Spleen (tissue), 11 donors: Measurements from ENCODE around the gene CPT1A. TPM values are rescaled to one million over a fixed set of nuclear protein-coding genes. Genes with fewer than 3 reads are reported as not detected.

Experiments used
- DNase-seq: peaks from one replicate; pipeline ENCODE4 v3.0.0-alpha.2; 2020
- H3K27ac ChIP-seq, 8 donors: fragments of 200-600 bp; sonication (generic) in 7 of 8; 1 replicate in 4 of 8; 2 replicates in 4 of 8; pipeline versions ENCODE4 v1.5.0 to v1.8.0; 2016 to 2021; ENCODE audit warnings: inconsistent platforms in 4 of 8, mild to moderate bottlenecking in 4 of 8, moderate library complexity in 1 of 8
- H3K27me3 ChIP-seq, 7 donors: fragments of 200-600 bp; sonication (generic) in 6 of 7; replicated peaks in 1 of 7; 1 replicate in 4 of 7; 2 replicates in 3 of 7; pipeline versions ENCODE4 v1.5.0 to v1.8.0; 2016 to 2021; ENCODE audit warnings: inconsistent platforms in 3 of 7, mild to moderate bottlenecking in 1 of 7
- H3K36me3 ChIP-seq, 6 donors: fragments of 200-600 bp; sonication (generic) in 5 of 6; 1 replicate in 4 of 6; 2 replicates in 2 of 6; pipeline versions ENCODE4 v1.5.0 to v1.8.0; 2016 to 2021; ENCODE audit warnings: inconsistent platforms in 2 of 6
- H3K4me1 ChIP-seq, 6 donors: fragments of 200-600 bp; sonication (generic) in 5 of 6; 1 replicate in 3 of 6; 2 replicates in 3 of 6; pipeline versions ENCODE4 v1.5.0 to v1.8.0; 2016 to 2021; ENCODE audit warnings: inconsistent platforms in 3 of 6
- H3K4me3 ChIP-seq, 8 donors: fragments of 200-600 bp; sonication (generic) in 7 of 8; 1 replicate in 4 of 8; 2 replicates in 4 of 8; pipeline versions ENCODE4 v1.5.0 to v1.8.0; 2016 to 2021; ENCODE audit warnings: inconsistent platforms in 4 of 8, mild to moderate bottlenecking in 4 of 8, moderate library complexity in 2 of 8
- H3K9me3 ChIP-seq, 8 donors: fragments of 200-600 bp; sonication (generic) in 7 of 8; 1 replicate in 4 of 8; 2 replicates in 4 of 8; pipeline versions ENCODE4 v1.5.0 to v1.8.0; 2016 to 2021; ENCODE audit warnings: inconsistent platforms in 4 of 8
- POLR2A ChIP-seq, 3 donors: fragments of 450-650 bp; IDR thresholded peaks; one replicate each; pipeline ENCODE4 v1.5.1; 2017; ENCODE audit warnings: antibody characterized with exemption in 3 of 3, mild to moderate bottlenecking in 1 of 3
- POLR2AphosphoS5 ChIP-seq, 3 donors: sonication (generic); formaldehyde crosslinking; IDR thresholded peaks; one replicate each; pipeline ENCODE4 v1.5.1; 2017; ENCODE audit warnings: antibody characterized with exemption in 3 of 3
- WGBS, 5 donors: extraction: QIAGEN DNeasy Blood & Tissue Kit in 3 of 5; methylation state at CpG; one replicate each; pipeline versions ENCODE4 v1.1.5 to v1.1.7; 2013 to 2018; 5-methylcytosine and 5-hydroxymethylcytosine counted together
- intact Hi-C: fragments of 100-400 bp; cut with DNase I; formaldehyde crosslinking; loops from one replicate; pipeline ENCODE4 v1.15.0; 2023; ENCODE audit warnings: low total_unique reads
- polyA plus RNA-seq, 3 donors: library from polyadenylated mRNA; stranded (reverse); fragments of 200-250 nt; gene quantifications; one replicate each; pipeline ENCODE4 v1.2.1, GENCODE V29; 2013
- total RNA-seq, 7 donors: library from RNA; depleted of rRNA in 3 of 7; stranded (reverse); fragments of >200 nt in 3 of 7; fragmentation: NEBNext Ultra II Directional in 4 of 7; extraction: Animal tissue kit (Norgen Biotek cat#: 25700) in 4 of 7; gene quantifications; one replicate each; pipeline versions ENCODE4 v1.1.0 to v1.2.1, GENCODE V29; 2016 to 2021
- TF ChIP-seq, protein P1 (sequence below), 11 experiments: fragments of 200-600 bp in 7 of 11; fragments of 450-650 bp in 4 of 11; sonication (generic) in 4 of 11; IDR thresholded peaks in 8 of 11; conservative IDR thresholded peaks in 3 of 11; 1 replicate in 7 of 11; 2 replicates in 4 of 11; pipeline versions ENCODE4 v1.4.0 to v1.8.0; 2016 to 2021; ENCODE audit warnings: antibody characterized with exemption in 11 of 11, inconsistent platforms in 4 of 11, mild to moderate bottlenecking in 1 of 11
- donor health status: healthy with polysubstance abuse.
- donor health status: DM: no; HTN: no; CAD: no; lungs with moderate emphysema.
- donor health status: DM: no; HTN: no; CAD: no.
- donor health status: Bipolar disorder and iron deficiency.
- donor health status: healthy.
- donor health status: DM: no; HTN: no; CAD: no.
- donor health status: DM: yes; HTN: yes; CAD: no.

Gene CPT1A
- total and polyA plus RNA-seq, 10 donors: 6.7 to 118 (median 69.4) TPM

- 88 to 95% (median 93%) methylated on average over 7 of the region's 7 CpGs for WGBS, 5 donors
- no peaks in the 10 kb centered on the region for H3K9me3 ChIP-seq
- peaks cover 0 to 3% (median 0%) of the 10 kb centered on the region in 6 donors for H3K4me1 ChIP-seq
- TF ChIP-seq POLR2AphosphoS5 (IDR thresholded peaks at IDR 0.05): no peak
- intact Hi-C loops: no loop called here
- no peak overlapping the region for H3K27ac ChIP-seq
- DNase-seq: no peak
- no peak overlapping the region for H3K4me3 ChIP-seq
- peaks cover 9 to 100% (median 98%) of the 10 kb centered on the region in 6 donors for H3K36me3 ChIP-seq
- H3K27me3 ChIP-seq: no peaks in the 10 kb centered on the region
Observed at GRCh38 chr11:68778205-68778604, 63.5 kb downstream of the CPT1A start.

DNA sequence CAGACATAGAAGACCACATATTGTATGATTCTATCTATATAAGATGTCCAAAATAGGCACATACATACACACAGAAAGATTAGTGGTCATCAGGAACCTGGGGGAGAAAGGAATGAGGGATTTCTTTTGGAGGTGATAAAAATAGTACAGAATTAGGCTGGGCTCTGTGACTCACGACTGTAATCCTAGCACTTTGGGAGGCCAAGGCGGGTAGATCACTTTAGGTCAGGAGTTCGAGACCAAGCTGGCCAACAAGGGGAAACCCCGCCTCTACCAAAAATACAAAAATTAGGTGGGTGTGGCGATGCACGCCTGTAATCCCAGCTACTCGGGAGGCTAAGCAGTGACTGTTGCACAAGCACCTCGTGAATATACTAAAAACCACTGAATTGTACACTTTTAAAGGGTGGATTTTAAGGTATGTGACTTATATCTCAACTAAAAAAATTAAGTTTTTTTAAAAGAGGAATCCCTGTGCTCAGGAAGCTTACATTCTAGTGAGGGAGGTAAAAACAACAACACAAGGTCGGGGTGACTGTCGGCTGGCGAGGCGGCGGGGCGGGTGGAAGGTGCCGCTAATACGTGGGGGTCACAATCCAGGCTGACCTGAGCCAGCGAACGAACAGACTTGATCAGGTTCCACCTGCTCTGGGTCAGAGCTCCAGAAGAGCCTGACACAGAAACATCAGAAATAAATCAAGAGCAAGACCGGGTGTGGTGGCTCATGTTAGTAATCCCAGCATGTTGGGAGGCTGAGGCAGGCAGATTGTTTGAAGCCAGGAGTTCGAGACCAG is 65.1 kb downstream of the CPT1A start:
- TF ChIP-seq POLR2AphosphoS5 (IDR thresholded peaks at IDR 0.05) (no peak), POLR2A (IDR thresholded peaks at IDR 0.05) (no peak)
- TF ChIP-seq, protein P1, sequence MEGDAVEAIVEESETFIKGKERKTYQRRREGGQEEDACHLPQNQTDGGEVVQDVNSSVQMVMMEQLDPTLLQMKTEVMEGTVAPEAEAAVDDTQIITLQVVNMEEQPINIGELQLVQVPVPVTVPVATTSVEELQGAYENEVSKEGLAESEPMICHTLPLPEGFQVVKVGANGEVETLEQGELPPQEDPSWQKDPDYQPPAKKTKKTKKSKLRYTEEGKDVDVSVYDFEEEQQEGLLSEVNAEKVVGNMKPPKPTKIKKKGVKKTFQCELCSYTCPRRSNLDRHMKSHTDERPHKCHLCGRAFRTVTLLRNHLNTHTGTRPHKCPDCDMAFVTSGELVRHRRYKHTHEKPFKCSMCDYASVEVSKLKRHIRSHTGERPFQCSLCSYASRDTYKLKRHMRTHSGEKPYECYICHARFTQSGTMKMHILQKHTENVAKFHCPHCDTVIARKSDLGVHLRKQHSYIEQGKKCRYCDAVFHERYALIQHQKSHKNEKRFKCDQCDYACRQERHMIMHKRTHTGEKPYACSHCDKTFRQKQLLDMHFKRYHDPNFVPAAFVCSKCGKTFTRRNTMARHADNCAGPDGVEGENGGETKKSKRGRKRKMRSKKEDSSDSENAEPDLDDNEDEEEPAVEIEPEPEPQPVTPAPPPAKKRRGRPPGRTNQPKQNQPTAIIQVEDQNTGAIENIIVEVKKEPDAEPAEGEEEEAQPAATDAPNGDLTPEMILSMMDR (IDR thresholded peaks at IDR 0.05 in 8 of 11, conservative IDR thresholded peaks at IDR 0.05 in 3 of 11): no peak
- Histone ChIP-seq H3K27me3 (no peaks in the 10 kb centered on the region), H3K36me3 (peaks cover 9 to 100% (median 100%) of the 10 kb centered on the region in 6 donors), H3K27ac (no peak overlapping the region), H3K4me3 (no peak overlapping the region), H3K4me1 (peaks cover 0 to 3% (median 0%) of the 10 kb centered on the region in 6 donors), H3K9me3 (no peaks in the 10 kb centered on the region)
- WGBS, 5 donors: 88 to 92% (median 89%) methylated on average over 20 of the region's 20 CpGs
- intact Hi-C loops: no loop called here
- no peak for DNase-seq

DNA sequence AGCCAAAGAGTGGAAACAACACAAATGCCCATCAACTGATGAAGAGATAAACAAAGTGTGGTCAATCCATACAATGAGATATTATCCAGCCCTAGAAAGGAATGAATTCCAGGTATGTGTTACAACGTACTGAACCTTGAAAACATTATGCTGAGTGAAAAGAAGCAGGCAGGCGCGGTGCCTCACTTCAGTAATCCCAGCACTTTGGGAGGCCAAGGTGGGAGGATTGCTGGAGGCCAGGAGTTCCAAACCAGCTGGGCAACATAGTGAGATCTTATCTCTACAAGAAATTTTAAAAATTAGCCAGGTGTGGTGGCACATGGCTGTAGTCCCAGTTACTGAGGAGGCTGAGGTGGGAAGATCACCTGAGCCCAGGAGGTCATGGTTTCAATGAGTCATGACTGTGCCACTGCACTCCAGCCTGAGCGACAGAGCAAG is 65.7 kb downstream of the CPT1A start:
- WGBS, 5 donors: 92 to 97% (median 95%) methylated on average over 4 of the region's 4 CpGs
- Histone ChIP-seq H3K4me3 (no peak overlapping the region), H3K36me3 (peaks cover 9 to 100% (median 100%) of the 10 kb centered on the region in 6 donors), H3K4me1 (peaks cover 0 to 2% (median 0%) of the 10 kb centered on the region in 6 donors), H3K27ac (no peak overlapping the region), H3K9me3 (no peaks in the 10 kb centered on the region), H3K27me3 (no peaks in the 10 kb centered on the region)
- no peak for DNase-seq
- TF ChIP-seq POLR2AphosphoS5 (IDR thresholded peaks at IDR 0.05) (no peak), POLR2A (IDR thresholded peaks at IDR 0.05) (no peak)
- TF ChIP-seq, protein P1 (IDR thresholded peaks at IDR 0.05 in 8 of 11, conservative IDR thresholded peaks at IDR 0.05 in 3 of 11): no peak
- intact Hi-C loops: no loop called here

DNA sequence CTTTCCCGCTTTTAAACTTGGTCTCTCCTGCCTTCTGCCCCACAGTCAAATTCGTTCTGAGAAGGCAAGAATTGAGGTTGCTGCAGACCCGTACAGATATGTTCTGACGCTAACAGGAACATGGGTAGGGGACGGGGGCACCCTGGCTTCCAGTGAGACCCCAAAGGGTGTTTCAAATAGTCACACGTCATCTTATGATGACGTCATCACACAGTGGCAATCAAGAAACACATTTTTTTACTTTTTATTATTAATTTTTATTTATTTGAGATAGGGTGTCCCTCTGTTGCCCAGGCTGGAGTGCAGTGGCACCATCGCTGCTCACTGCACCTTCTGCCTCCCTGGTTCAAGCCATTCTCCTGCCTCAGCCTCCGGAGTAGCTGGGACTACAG is 67.5 kb downstream of the CPT1A start:
- no peak for DNase-seq
- Histone ChIP-seq H3K9me3 (no peaks in the 10 kb centered on the region), H3K4me1 (no peaks in the 10 kb centered on the region), H3K36me3 (peaks cover 9 to 100% (median 99%) of the 10 kb centered on the region in 6 donors), H3K27me3 (no peaks in the 10 kb centered on the region), H3K4me3 (no peak overlapping the region), H3K27ac (no peak overlapping the region)
- intact Hi-C loops: no loop called here
- WGBS, 5 donors: 82 to 93% (median 86%) methylated on average over 9 of the region's 9 CpGs
- TF ChIP-seq POLR2AphosphoS5 (IDR thresholded peaks at IDR 0.05) (no peak), POLR2A (IDR thresholded peaks at IDR 0.05) (no peak)
- TF ChIP-seq, protein P1 (IDR thresholded peaks at IDR 0.05 in 8 of 11, conservative IDR thresholded peaks at IDR 0.05 in 3 of 11): no peak
